ENCODE data around the gene MRPL44. TPM values are rescaled to one million over a fixed set of nuclear protein-coding genes. Genes with fewer than 3 reads are reported as not detected.

MRPL44 gene
- total RNA-seq, 1 donor from 2014 or later, result 32.6 TPM

GRCh38 chr2:223989206-223989855 is 32.1 kb downstream of the MRPL44 start:
- no peak overlapping the region for H3K27ac Mint-ChIP-seq (ENCODE audit: unreplicated experiment)
- TF ChIP-seq EZH2 (IDR thresholded peaks at IDR 0.05; ENCODE audit: insufficient read depth, low read length), result no peak
- TF ChIP-seq CTCF (IDR thresholded peaks at IDR 0.05; ENCODE audit: insufficient read depth, low read depth, low read length), result no peak
- Histone ChIP-seq H4K20me1 (ENCODE audit: insufficient read depth, low read length) (no peaks in the 10 kb centered on the region), H3K36me3 (ENCODE audit: insufficient read depth, low read length) (peaks cover 3% of the 10 kb centered on the region), H3K4me1 (ENCODE audit: insufficient read depth, low read length) (no peaks in the 10 kb centered on the region), H3K27ac (ENCODE audit: low read depth, low read length) (no peak overlapping the region), H3K27me3 (ENCODE audit: insufficient read depth, low read length) (no peaks in the 10 kb centered on the region), H3K4me2 (ENCODE audit: low read length) (no peak overlapping the region), H3K79me2 (ENCODE audit: insufficient read depth, low read length) (no peaks in the 10 kb centered on the region), H3K9ac (ENCODE audit: low read length) (no peak overlapping the region), H3K9me3 (ENCODE audit: insufficient read depth, low read depth, low read length) (no peaks in the 10 kb centered on the region), H2AFZ (ENCODE audit: low read depth, low read length) (no peak overlapping the region), H3K4me3 (ENCODE audit: insufficient read depth, low read depth, low read length) (no peak overlapping the region)
- H3K4me3 Mint-ChIP-seq (ENCODE audit: unreplicated experiment), result no peak overlapping the region
- H3K4me1 Mint-ChIP-seq (ENCODE audit: low read depth, unreplicated experiment), result peaks cover 4% of the 10 kb centered on the region
- H3K36me3 Mint-ChIP-seq (ENCODE audit: low read depth, unreplicated experiment), result peaks cover 10% of the 10 kb centered on the region
- no peaks in the 10 kb centered on the region for H3K27me3 Mint-ChIP-seq (ENCODE audit: low read depth, unreplicated experiment)
- no peak for FAIRE-seq
- DNase-seq (ENCODE audit: low read depth), result no peak
- no peaks in the 10 kb centered on the region for H3K9me3 Mint-ChIP-seq (ENCODE audit: unreplicated experiment)

GRCh38 chr2:223989856-223990232 is 32.6 kb downstream of the MRPL44 start:
- H3K9me3 ChIP-seq (ENCODE audit: insufficient read depth, low read depth, low read length), result no peaks in the 10 kb centered on the region
- DNase-seq (ENCODE audit: low read depth), result no peak
- Mint-ChIP-seq H3K4me1 (ENCODE audit: low read depth, unreplicated experiment) (peaks cover 6% of the 10 kb centered on the region), H3K9me3 (ENCODE audit: unreplicated experiment) (no peaks in the 10 kb centered on the region), H3K27me3 (ENCODE audit: low read depth, unreplicated experiment) (no peaks in the 10 kb centered on the region), H3K4me3 (ENCODE audit: unreplicated experiment) (no peak overlapping the region), H3K36me3 (ENCODE audit: low read depth, unreplicated experiment) (peaks cover 7% of the 10 kb centered on the region), H3K27ac (ENCODE audit: unreplicated experiment) (no peak overlapping the region)
- H4K20me1 ChIP-seq (ENCODE audit: insufficient read depth, low read length), result no peaks in the 10 kb centered on the region
- H3K79me2 ChIP-seq (ENCODE audit: insufficient read depth, low read length), result no peaks in the 10 kb centered on the region
- H3K4me3 ChIP-seq (ENCODE audit: insufficient read depth, low read depth, low read length), result no peak overlapping the region
- H3K27me3 ChIP-seq (ENCODE audit: insufficient read depth, low read length), result no peaks in the 10 kb centered on the region
- FAIRE-seq, result no peak
- H3K4me1 ChIP-seq (ENCODE audit: insufficient read depth, low read length), result no peaks in the 10 kb centered on the region
- no peaks in the 10 kb centered on the region for H3K36me3 ChIP-seq (ENCODE audit: insufficient read depth, low read length)
- no peak for TF ChIP-seq EZH2 (IDR thresholded peaks at IDR 0.05; ENCODE audit: insufficient read depth, low read length)
- TF ChIP-seq CTCF (IDR thresholded peaks at IDR 0.05; ENCODE audit: insufficient read depth, low read depth, low read length), result no peak
- no peak overlapping the region for H2AFZ ChIP-seq (ENCODE audit: low read depth, low read length)
- no peak overlapping the region for H3K9ac ChIP-seq (ENCODE audit: low read length)
- no peak overlapping the region for H3K4me2 ChIP-seq (ENCODE audit: low read length)
- no peak overlapping the region for H3K27ac ChIP-seq (ENCODE audit: low read depth, low read length)

- no peak overlapping the region for H3K4me3 Mint-ChIP-seq (ENCODE audit: unreplicated experiment)
- Histone ChIP-seq H3K9me3 (ENCODE audit: insufficient read depth, low read depth, low read length) (no peaks in the 10 kb centered on the region), H3K79me2 (ENCODE audit: insufficient read depth, low read length) (no peaks in the 10 kb centered on the region), H4K20me1 (ENCODE audit: insufficient read depth, low read length) (no peaks in the 10 kb centered on the region), H3K36me3 (ENCODE audit: insufficient read depth, low read length) (no peaks in the 10 kb centered on the region), H3K4me2 (ENCODE audit: low read length) (no peak overlapping the region), H3K4me3 (ENCODE audit: insufficient read depth, low read depth, low read length) (no peak overlapping the region), H2AFZ (ENCODE audit: low read depth, low read length) (no peak overlapping the region), H3K27me3 (ENCODE audit: insufficient read depth, low read length) (no peaks in the 10 kb centered on the region), H3K9ac (ENCODE audit: low read length) (no peak overlapping the region), H3K27ac (ENCODE audit: low read depth, low read length) (no peak overlapping the region), H3K4me1 (ENCODE audit: insufficient read depth, low read length) (no peaks in the 10 kb centered on the region)
- no peak overlapping the region for H3K27ac Mint-ChIP-seq (ENCODE audit: unreplicated experiment)
- H3K9me3 Mint-ChIP-seq (ENCODE audit: unreplicated experiment), result peaks cover 3% of the 10 kb centered on the region
- H3K27me3 Mint-ChIP-seq (ENCODE audit: low read depth, unreplicated experiment), result no peaks in the 10 kb centered on the region
- DNase-seq (ENCODE audit: low read depth) (no peak), FAIRE-seq (no peak)
- peaks cover 12% of the 10 kb centered on the region for H3K4me1 Mint-ChIP-seq (ENCODE audit: low read depth, unreplicated experiment)
- peaks cover 19% of the 10 kb centered on the region for H3K36me3 Mint-ChIP-seq (ENCODE audit: low read depth, unreplicated experiment)
- no peak for TF ChIP-seq EZH2 (IDR thresholded peaks at IDR 0.05; ENCODE audit: insufficient read depth, low read length)
- no peak for TF ChIP-seq CTCF (IDR thresholded peaks at IDR 0.05; ENCODE audit: insufficient read depth, low read depth, low read length)
Measured at GRCh38 chr2:223991611-223992010, 34.3 kb downstream of the MRPL44 start.

Data from astrocyte (in vitro differentiated cells and primary cell).